ENCODE data around the gene CREB3. TPM values are rescaled to one million over a fixed set of nuclear protein-coding genes. Genes with fewer than 3 reads are reported as not detected.

The CREB3 gene
- polyA plus RNA-seq, 2 of the 4 experiments (the other 2 are of a cell fraction), result 33.3 to 51.3 TPM

DNA sequence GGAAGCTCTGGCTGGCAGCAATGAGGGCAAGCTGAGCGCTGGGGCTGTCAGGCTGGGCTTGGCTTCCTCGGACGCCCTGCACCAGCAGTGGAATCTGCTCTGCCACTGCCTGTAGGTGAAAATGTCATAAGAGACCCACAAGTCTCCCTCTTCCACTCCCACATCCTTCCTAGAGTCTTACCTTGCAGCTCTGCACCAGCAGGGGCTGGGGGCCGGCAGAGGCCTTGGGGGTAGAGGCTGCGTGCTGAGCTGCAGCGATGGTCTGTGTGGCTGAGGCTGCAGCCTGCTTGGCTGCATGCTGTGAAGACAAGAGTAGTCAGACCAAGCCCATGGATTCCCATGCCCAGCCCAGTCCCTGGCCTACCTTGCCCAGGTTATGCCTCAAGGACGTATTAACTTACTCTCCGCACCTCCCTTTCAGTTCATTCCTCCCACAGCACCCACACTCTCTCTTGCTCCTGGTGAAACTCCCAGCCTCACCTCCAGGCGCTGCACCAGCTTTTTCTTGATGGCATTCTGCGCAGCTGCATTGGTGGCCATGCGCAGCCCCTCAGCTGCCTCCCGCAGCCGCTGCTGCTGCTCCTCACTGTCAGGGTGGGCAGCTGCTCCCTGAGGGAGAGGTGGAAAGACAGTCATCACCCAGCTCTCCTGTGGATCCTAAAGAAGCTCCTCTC lies 17.8 kb upstream of the CREB3 start:
- POLR2A ChIA-PET, result interaction anchor here (0.6 to 1.2 kb wide), 4 partner anchors 13 to 1861 kb away, joined by 3 to 5 read pairs (median 4); partner anchors contain the start of genes ARHGEF39, CREB3 and TLN1
- ATAC-seq, result no peak
- CTCF ChIA-PET, result interaction anchor here (1.1 to 32.5 kb wide), 6 partner anchors 3 to 54 kb away, joined by 4 to 758 read pairs (median 6); partner anchors contain the start of genes CREB3, TLN1 and TPM2
- Histone ChIP-seq H3K9me3 (no peaks in the 10 kb centered on the region), H3K4me1 (no peaks in the 10 kb centered on the region), H3K4me3 (no peak overlapping the region), H3K27ac (no peak overlapping the region), H3K4me2 (no peak overlapping the region)
- FAIRE-seq, result no peak
- 95% methylated on average over 13 of the region's 13 CpGs for WGBS (ENCODE audit: missing lambda C conversion rate)
- no peak for TF ChIP-seq JUN (IDR thresholded peaks at IDR 0.05)
- DNase-seq (ENCODE audit: low read depth in 1 of 2, low spot score in 1 of 2), result no peak

DNA sequence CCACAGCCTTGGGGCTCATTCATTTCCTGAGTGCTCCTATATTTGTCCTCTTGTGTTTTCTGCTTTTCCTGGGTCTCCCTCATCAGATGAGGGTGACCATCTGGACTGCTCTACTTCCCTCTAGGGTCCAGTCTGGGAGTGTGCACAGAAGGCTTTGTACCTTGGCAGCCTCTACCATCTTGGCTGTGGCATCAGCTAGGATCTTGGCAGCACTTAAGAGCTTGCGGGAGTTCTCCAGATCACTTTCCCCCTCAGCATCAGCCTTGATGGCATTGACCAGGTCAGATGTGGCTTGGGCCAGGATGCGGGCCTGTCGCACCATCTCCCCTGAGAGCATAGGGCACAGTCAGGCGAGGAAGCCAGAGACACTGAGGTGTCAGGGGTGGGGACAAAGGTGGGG lies 16.2 kb upstream of the CREB3 start:
- peak; percentile 51 to 64; a peak in 4 of 6 replicates for ATAC-seq
- no peak for FAIRE-seq
- DNase-seq (ENCODE audit: low read depth in 1 of 2, low spot score in 1 of 2), result peak in 1 of 2 experiments; percentile 37
- ChIA-PET POLR2A (interaction anchor here (0.9 to 1.2 kb wide), 2 partner anchors 16 to 20 kb away, joined by 3 to 4 read pairs; partner anchors contain the start of gene CREB3), CTCF (interaction anchor here (2.4 to 32.5 kb wide), 3 partner anchors 2 to 56 kb away, joined by 7 to 758 read pairs (median 758); partner anchors contain the start of genes CREB3, TLN1 and TPM2)
- H3K27ac ChIP-seq, result no peak overlapping the region
- WGBS (ENCODE audit: missing lambda C conversion rate), result 100% methylated on average over 3 of the region's 4 CpGs
- no peaks in the 10 kb centered on the region for H3K9me3 ChIP-seq
- TF ChIP-seq ZFP36 (IDR thresholded peaks at IDR 0.05; ENCODE audit: borderline replicate concordance, partially characterized antibody) (no peak), CHD2 (IDR thresholded peaks at IDR 0.05; ENCODE audit: low read length, partially characterized antibody) (no peak), NR3C1 (IDR thresholded peaks at IDR 0.05) (no peak), HOXA7 (CRISPR knock-in tag; IDR thresholded peaks at IDR 0.05) (no peak), CBX8 (IDR thresholded peaks at IDR 0.05) (no peak), RAD21 (conservative IDR thresholded peaks at IDR 0.05 in 1 of 2, IDR thresholded peaks at IDR 0.05 in 1 of 2) (peak in 1 of 2 experiments; percentile 17; a peak in 1 of 5 replicates)
- TF ChIP-seq, protein P1, sequence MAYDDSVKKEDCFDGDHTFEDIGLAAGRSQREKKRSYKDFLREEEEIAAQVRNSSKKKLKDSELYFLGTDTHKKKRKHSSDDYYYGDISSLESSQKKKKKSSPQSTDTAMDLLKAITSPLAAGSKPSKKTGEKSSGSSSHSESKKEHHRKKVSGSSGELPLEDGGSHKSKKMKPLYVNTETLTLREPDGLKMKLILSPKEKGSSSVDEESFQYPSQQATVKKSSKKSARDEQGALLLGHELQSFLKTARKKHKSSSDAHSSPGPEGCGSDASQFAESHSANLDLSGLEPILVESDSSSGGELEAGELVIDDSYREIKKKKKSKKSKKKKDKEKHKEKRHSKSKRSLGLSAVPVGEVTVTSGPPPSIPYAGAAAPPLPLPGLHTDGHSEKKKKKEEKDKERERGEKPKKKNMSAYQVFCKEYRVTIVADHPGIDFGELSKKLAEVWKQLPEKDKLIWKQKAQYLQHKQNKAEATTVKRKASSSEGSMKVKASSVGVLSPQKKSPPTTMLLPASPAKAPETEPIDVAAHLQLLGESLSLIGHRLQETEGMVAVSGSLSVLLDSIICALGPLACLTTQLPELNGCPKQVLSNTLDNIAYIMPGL (CRISPR knock-in tag; IDR thresholded peaks at IDR 0.05; ENCODE audit: borderline replicate concordance), result no peak
- no peaks in the 10 kb centered on the region for H3K4me1 ChIP-seq
- H3K4me3 ChIP-seq, result no peak overlapping the region
- no peak overlapping the region for H3K4me2 ChIP-seq

DNA sequence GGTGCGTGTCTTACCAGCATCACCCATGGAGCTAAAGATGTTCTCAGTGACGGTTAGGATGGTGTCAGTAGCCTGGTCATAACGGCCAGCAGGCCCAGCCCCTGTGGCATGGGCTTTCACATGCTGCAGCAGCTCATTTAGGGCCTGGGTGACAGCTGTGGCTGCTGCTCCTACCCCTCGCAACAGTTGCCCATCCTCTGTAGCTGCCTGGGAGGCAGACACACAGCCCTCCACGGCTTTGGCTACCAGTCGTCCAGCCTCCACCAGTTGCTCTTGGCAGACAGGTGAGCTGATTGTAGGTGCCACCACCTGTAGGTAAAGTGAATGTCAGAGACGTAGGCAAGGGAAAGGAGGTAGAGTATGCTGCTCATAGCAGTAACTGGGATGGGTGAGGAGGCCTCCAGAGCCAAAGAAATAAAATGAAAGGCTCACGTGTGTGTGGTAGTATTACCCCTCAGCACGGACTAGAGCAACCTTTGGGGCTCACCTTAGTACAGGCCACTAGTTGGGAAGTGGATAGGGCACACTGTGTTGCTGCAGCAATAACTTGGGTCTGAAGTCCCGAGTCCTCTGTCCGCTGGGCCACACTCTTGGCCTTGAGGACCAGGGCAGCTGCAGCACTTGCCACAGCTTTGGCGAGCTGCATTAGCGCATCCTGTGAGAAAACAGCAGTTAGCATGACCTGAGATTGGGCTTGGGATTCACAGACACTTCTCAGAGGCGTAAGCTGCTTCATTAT lies 15.2 kb upstream of the CREB3 start:
- no peak overlapping the region for H3K4me3 ChIP-seq
- DNase-seq (ENCODE audit: low read depth in 1 of 2, low spot score in 1 of 2) (no peak), ATAC-seq (no peak), FAIRE-seq (no peak)
- H3K4me2 ChIP-seq, result no peak overlapping the region
- POLR2A ChIA-PET, result interaction anchor here (0.8 to 0.9 kb wide), 2 partner anchors 15 to 52 kb away, joined by 3 read pairs; partner anchors contain the start of genes ARHGEF39 and CREB3
- WGBS (ENCODE audit: missing lambda C conversion rate), result 90% methylated on average over 14 of the region's 14 CpGs
- no peaks in the 10 kb centered on the region for H3K4me1 ChIP-seq
- TF ChIP-seq, protein P1 (CRISPR knock-in tag; IDR thresholded peaks at IDR 0.05; ENCODE audit: borderline replicate concordance), result no peak
- H3K9me3 ChIP-seq, result no peaks in the 10 kb centered on the region
- CTCF ChIA-PET, result interaction anchor here (0.6 to 32.5 kb wide), 6 partner anchors 1 to 68 kb away, joined by 4 to 758 read pairs (median 8); partner anchors contain the start of genes ARHGEF39, CREB3, TLN1 and TPM2
- no peak overlapping the region for H3K27ac ChIP-seq

DNA sequence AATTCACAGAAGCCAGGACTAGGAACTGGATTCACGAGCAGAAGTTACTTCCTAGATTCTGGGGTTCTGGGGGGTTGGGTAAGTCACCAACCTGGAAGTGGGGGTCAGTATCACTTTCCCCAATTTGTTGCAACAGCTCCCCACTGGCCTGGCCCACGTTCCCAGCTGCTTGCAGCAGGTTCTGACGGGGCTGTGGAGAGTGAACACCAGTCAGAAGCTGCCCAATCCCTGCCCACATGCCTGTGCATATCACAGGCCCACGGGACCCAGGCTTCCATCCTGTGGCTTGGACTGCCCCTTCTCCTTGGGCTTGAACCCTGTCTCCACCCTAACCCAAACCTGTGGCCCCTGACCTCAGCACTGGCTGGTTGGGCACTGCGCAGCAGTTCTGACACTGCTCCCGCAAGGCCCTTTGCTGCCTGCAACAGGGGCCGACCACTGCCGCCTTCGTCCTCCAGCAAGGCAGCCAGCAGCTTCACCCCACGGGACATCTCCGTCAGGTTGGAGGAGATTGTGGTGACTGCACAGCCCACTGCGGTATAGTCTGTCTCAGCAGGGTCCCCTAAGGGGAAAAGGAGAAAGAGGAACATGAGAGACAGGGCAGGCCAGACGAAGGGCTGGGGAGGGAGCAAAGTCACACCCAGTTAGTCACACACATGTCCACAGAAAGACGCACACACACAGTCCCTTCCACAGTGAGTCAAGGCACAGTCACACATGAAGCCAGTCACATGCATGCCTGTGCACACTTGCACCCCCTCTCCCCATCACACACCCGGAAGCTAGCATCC lies 13.6 kb upstream of the CREB3 start:
- H3K27ac ChIP-seq, result no peak overlapping the region
- ChIA-PET POLR2A (no interaction called here), CTCF (interaction anchor here (1.4 to 32.5 kb wide), 5 partner anchors 1 to 58 kb away, joined by 4 to 758 read pairs (median 8); partner anchors contain the start of genes ARHGEF39, CREB3, TLN1 and TPM2)
- DNase-seq (ENCODE audit: low read depth in 1 of 2, low spot score in 1 of 2), result no peak
- FAIRE-seq, result no peak
- H3K4me3 ChIP-seq, result no peak overlapping the region
- no peaks in the 10 kb centered on the region for H3K4me1 ChIP-seq
- WGBS (ENCODE audit: missing lambda C conversion rate), result 91% methylated on average over 15 of the region's 15 CpGs
- ATAC-seq, result no peak
- H3K9me3 ChIP-seq, result no peaks in the 10 kb centered on the region
- no peak overlapping the region for H3K4me2 ChIP-seq
- TF ChIP-seq MAZ (IDR thresholded peaks at IDR 0.05; ENCODE audit: borderline replicate concordance, low read depth, low read length) (no peak), CHD4 (IDR thresholded peaks at IDR 0.05; ENCODE audit: borderline replicate concordance) (no peak), JUN (IDR thresholded peaks at IDR 0.05) (no peak), ESRRA (IDR thresholded peaks at IDR 0.05; ENCODE audit: borderline replicate concordance, low read length) (no peak), NR3C1 (IDR thresholded peaks at IDR 0.05) (no peak), SMC3 (IDR thresholded peaks at IDR 0.05) (no peak), CBX2 (IDR thresholded peaks at IDR 0.05; ENCODE audit: borderline replicate concordance, low read depth) (no peak), RCOR1 (IDR thresholded peaks at IDR 0.05; ENCODE audit: low read depth, low read length) (no peak), SREBF2 (IDR thresholded peaks at IDR 0.05) (no peak), RNF2 (IDR thresholded peaks at IDR 0.05; ENCODE audit: borderline replicate concordance, low read depth) (no peak), FOSL2 (IDR thresholded peaks at IDR 0.05) (no peak), FOSL2 (CRISPR knock-in tag; IDR thresholded peaks at IDR 0.05) (no peak), HOXB13 (CRISPR knock-in tag; IDR thresholded peaks at IDR 0.05; ENCODE audit: low read depth) (no peak), NFE2L2 (conservative IDR thresholded peaks at IDR 0.05; ENCODE audit: low read length) (no peak), POLR2A (IDR thresholded peaks at IDR 0.05; ENCODE audit: low read length) (no peak)

Data from A549 (cell line).